GM12873 (cell line): ENCODE results near the gene SAMD14.

Source experiments
- CTCF ChIP-seq: IDR thresholded peaks from 2 replicates; pipeline ENCODE4 v1.5.1; 2012; ENCODE audit warnings: low read depth, mild to moderate bottlenecking, moderate library complexity, low read length, control low read depth; ENCODE audit not compliant: insufficient read depth; ENCODE audit errors: missing control alignments

Gene SAMD14

GRCh38 chr17:50173335-50173941 is 43.5 kb upstream of the SAMD14 start:
- no peak for TF ChIP-seq CTCF

GRCh38 chr17:50172936-50173334 is 43.0 kb upstream of the SAMD14 start:
- no peak for TF ChIP-seq CTCF

GRCh38 chr17:50172130-50172529 is 42.2 kb upstream of the SAMD14 start:
- TF ChIP-seq CTCF = no peak

GRCh38 chr17:50171371-50172071 is 41.6 kb upstream of the SAMD14 start:
- TF ChIP-seq CTCF = no peak

GRCh38 chr17:50170662-50171370 is 40.9 kb upstream of the SAMD14 start:
- no peak for TF ChIP-seq CTCF

GRCh38 chr17:50169881-50170459 is 40.0 kb upstream of the SAMD14 start:
- TF ChIP-seq CTCF = no peak

- TF ChIP-seq CTCF = peak; percentile 94
Measured at GRCh38 chr17:50169121-50169764, 39.3 kb upstream of the SAMD14 start.
